GM12865 (cell line): ENCODE data around the gene MCAT.
"Not testable (repeated sequence)": the region's sequence is repeated elsewhere in the genome, so short reads cannot be mapped to it uniquely, and the experiment has no call there.

Source experiments
- DNase-seq: peaks from one replicate; pipeline ENCODE4 v3.0.0; 2010; ENCODE audit warnings: low read depth
- H3K4me3 ChIP-seq: 2 replicates; pipeline ENCODE4 v1.5.1; 2011; ENCODE audit warnings: mild to moderate bottlenecking, low read depth, low read length, control low read depth
- TF ChIP-seq, protein P1 (sequence below): IDR thresholded peaks from 2 replicates; pipeline ENCODE4 v1.5.1; 2011; ENCODE audit warnings: low read length, control low read depth, low read depth, inconsistent platforms; ENCODE audit not compliant: insufficient read depth; ENCODE audit errors: missing control alignments

The MCAT gene

DNA sequence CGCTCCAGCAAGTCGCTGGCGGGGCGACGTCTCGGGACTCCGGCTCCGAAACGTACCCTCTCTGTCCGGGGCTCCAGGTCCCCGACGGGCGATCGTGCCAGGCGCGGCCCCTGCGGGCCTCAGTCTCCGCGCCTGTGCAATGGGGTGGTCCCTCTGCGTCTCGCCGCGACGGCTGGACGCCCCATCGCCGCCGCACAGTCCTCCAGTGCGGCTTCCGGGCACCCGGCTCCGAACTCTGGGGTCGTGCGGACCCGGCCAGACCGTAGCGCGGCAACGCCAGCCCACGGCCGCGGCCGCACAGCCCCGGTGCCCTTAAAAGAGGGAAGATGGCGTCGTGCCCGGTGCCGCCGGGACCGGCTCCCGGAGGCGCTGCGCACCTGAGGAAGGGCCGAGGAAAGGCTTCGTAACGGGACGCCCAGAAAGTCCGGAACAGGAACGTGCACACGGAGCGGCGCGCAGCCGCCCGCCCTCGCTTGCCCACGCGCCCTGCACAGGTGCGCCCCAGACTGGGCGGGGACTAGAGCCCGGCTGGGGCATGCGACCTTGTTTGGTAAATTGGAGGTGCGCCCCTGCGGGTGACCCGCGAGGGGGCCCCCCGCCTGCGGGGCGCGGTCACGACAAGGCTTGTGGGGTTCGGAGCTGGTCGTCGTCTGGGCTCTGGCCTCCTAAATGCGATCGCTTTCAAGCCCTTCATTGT is 32.1 kb downstream of the MCAT start:
- DNase-seq: peak; percentile 74

DNA sequence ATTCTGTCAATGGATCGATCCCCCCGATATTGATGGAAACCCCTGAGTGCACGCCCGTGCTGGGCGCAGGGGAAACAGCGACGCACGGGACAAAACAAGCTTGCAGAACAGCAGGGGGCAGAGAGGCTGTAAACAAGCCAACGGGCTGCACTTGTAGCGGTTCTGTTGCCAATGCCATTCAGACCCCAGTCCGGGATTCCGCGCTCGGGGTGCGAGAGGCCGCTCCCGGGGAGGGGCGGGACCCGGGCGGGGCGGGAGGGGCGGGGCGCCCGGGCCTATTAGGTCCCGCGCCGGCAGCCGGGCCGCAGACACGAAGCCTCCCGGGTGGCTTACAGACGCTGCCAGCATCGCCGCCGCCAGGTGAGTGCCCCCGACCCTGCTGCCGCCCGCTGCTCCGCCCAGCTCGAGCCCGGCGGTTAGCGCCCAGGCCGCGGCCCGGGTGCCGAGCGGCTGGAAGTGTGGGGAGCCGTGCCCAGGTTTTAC is 32.7 kb downstream of the MCAT start, which contains the start of gene BIK:
BIK (plus strand) TSS at position 307 of the 483 bp plus-strand sequence. CDS start 13,273 bp downstream, outside the sequence.
- peak within 1 kb of the TSS; percentile 52 for H3K4me3 ChIP-seq
- TF ChIP-seq, protein P1, sequence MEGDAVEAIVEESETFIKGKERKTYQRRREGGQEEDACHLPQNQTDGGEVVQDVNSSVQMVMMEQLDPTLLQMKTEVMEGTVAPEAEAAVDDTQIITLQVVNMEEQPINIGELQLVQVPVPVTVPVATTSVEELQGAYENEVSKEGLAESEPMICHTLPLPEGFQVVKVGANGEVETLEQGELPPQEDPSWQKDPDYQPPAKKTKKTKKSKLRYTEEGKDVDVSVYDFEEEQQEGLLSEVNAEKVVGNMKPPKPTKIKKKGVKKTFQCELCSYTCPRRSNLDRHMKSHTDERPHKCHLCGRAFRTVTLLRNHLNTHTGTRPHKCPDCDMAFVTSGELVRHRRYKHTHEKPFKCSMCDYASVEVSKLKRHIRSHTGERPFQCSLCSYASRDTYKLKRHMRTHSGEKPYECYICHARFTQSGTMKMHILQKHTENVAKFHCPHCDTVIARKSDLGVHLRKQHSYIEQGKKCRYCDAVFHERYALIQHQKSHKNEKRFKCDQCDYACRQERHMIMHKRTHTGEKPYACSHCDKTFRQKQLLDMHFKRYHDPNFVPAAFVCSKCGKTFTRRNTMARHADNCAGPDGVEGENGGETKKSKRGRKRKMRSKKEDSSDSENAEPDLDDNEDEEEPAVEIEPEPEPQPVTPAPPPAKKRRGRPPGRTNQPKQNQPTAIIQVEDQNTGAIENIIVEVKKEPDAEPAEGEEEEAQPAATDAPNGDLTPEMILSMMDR: peak; percentile 41
- peak; percentile 82 for DNase-seq

More for the DNA sequence above, 32.1 kb downstream of the MCAT start:
- TF ChIP-seq, protein P1: peak; percentile 13
- peak overlapping the region; percentile 52 for H3K4me3 ChIP-seq

DNA sequence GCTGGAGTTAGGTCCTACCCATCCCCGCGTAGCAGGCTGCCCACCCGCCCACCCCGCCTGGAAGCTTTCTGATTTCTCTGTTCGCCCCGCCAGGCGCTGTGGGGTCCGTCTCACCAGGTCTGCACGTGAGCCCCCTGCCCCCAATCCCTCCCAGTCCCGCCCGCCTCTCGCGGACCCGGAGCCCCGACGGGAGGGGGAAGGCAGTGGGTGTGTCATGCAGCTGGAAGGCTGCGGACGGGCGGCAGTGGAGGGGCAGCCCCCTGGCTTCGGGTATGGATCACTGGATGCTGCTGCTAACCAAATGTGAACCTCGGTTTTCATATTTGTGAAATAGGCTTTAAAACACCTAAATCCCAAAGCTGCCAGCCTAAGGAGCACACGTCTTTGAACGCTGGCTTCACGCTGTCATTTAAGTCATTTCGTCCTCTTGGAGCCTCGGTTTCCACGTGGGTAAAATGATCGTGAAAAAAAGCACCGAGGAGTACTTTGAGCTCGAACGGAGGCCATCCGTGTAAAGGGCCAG is 33.2 kb downstream of the MCAT start:
- TF ChIP-seq, protein P1: no peak
- DNase-seq: no peak
- H3K4me3 ChIP-seq: peak overlapping the region; percentile 52

DNA sequence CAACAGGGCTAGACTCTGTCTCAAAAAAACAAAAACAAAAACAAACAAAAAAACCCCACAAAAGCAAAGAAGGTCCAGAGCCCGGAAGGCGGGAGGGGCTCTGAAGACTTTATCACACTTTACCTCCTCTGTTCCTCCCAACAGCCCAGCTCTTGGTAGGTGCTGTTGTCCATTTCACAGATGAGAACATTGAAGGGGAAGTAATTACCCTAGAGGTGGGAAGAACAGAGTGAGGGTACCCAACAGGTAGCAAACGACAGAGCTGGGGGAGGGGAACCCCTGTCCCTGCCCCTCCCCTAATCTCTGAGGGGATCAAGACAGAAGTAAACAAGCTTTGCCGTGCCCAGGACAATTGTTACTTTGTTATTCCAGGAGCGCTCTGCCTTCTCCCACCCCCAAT is 33.7 kb downstream of the MCAT start:
- no peak overlapping the region for H3K4me3 ChIP-seq
- DNase-seq: no peak
- TF ChIP-seq, protein P1: no peak

DNA sequence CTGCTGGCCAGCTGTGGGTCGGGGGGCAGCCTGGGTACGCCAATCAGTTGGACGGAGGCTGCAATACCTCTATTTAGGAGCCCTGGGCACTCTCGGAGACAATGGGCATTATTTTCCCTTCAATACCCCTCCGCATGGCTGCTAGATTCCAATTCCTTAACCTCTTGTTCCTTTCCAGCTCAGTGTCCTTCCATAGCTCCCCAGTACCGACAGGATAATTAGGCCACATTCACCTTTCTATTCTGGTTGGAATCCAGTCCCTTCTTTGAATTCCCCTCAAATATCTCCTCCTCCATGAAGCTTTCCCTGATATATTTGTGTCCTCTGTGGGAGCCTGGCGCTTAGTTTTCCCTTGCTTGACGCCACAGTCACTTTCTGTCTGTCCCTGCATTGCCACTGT is 36.9 kb downstream of the MCAT start:
- TF ChIP-seq, protein P1: no peak
- no peak for DNase-seq
- no peak overlapping the region for H3K4me3 ChIP-seq

DNA sequence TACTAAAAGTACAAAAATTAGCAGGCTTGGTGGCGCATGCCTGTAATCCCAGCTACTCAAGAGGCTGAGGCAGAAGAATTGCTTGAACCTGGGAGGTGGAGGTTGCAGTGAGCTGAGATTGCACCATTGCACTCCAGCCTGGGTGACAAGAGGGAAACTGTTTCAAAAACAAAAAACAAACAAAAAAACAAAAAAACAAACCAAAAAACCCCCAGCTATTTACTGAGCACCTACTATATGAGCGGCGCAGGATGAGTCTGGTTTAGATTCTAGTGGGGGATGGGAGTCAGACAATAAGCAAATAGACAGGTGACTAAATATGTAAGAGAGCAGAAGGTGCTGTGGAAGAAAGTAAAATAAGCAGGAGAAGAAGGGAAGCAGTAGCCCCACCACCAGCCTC is 38.2 kb downstream of the MCAT start:
- not testable (repeated sequence) for H3K4me3 ChIP-seq, DNase-seq

DNA sequence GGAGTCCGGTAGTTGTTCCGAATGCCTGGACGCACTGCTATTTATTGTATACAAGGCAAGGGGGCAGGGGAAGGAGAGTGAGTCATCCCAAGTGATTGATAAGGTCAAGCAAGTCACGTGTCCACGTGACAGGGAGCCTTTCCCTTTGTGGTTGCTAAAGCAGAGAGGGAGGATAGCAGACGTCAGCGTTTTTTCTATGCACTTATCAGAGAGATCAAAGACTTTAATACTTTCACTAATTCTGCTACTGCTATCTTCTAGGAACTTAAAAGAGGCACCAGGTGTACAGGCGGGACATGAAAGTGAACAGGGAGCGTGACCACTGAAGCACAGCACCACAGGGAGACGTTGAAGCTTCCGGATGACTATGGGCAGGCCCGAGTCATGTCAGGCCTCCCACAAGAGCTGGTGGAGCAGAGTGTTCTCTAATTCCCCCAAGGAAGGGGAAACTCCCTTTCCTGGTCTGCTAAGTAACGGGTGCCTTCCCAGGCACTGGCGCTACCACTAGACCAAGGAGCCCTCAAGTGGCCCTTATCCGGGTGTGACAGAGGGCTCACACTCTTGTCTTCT is 39.1 kb downstream of the MCAT start:
- peak; percentile 76 for DNase-seq
- H3K4me3 ChIP-seq: not testable (repeated sequence)

DNA sequence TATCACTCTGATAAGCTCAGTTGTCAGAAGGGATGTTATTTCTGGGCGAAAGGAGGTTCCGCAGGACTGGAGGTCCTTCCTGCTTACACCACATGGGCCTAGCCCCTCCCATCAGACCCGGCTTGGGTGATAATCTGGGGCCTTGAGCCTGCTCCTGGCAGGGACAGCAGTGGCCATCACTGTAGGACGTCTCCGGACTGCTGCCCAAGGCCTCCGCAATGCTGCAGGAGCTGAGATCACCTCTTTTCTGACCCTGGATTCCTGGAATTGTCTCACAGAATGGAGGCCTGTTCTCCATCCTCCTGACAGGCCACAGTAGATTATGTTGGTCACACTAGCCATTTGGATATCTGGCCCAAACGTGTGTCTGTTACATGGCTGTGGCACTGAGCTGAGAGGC is 41.9 kb downstream of the MCAT start:
- DNase-seq: no peak

More for the DNA sequence above, 41.9 kb downstream of the MCAT start:
- H3K4me3 ChIP-seq: no peak overlapping the region
- TF ChIP-seq, protein P1: no peak
